Vagina (tissue), 2 donors: ENCODE results near the gene KCNF1. TPM values are rescaled to one million over a fixed set of nuclear protein-coding genes. Genes with fewer than 3 reads are reported as not detected.

ENCODE experiments used
- DNase-seq, 2 donors: peaks; one replicate each; pipeline ENCODE4 v3.0.0-alpha.2; 2017; ENCODE audit errors: extremely low spot score in 2 of 2
- H3K27ac ChIP-seq: fragments of 200-600 bp; sonication (generic); one replicate; pipeline ENCODE4 v1.5.1; 2019
- H3K27me3 ChIP-seq: fragments of 200-600 bp; sonication (generic); one replicate; pipeline ENCODE4 v1.5.1; 2019
- H3K36me3 ChIP-seq, 2 donors: fragments of 200-600 bp; sonication (generic); one replicate each; pipeline ENCODE4 v1.5.1; 2017 to 2019
- H3K4me1 ChIP-seq: fragments of 200-600 bp; sonication (generic); one replicate; pipeline ENCODE4 v1.5.1; 2019
- H3K4me3 ChIP-seq, 2 donors: fragments of 200-600 bp; sonication (generic); 1 replicate in 1 of 2; 2 replicates in 1 of 2; pipeline ENCODE4 v1.5.1; 2016 to 2019
- H3K9me3 ChIP-seq: fragments of 200-600 bp; sonication (generic); one replicate; pipeline ENCODE4 v1.5.1; 2019
- POLR2A ChIP-seq, 2 donors: fragments of 450-650 bp; IDR thresholded peaks; one replicate each; pipeline ENCODE4 v1.6.1; 2017; ENCODE audit warnings: antibody characterized with exemption in 2 of 2, mild to moderate bottlenecking in 2 of 2, moderate library complexity in 2 of 2
- POLR2AphosphoS5 ChIP-seq, 2 donors: sonication (generic); formaldehyde crosslinking; IDR thresholded peaks; one replicate each; pipeline ENCODE4 v1.9.0; 2017; ENCODE audit warnings: antibody characterized with exemption in 2 of 2, mild to moderate bottlenecking in 2 of 2, low read depth in 1 of 2; ENCODE audit not compliant: insufficient read depth in 1 of 2
- intact Hi-C: fragments of 100-400 bp; cut with DNase I; formaldehyde crosslinking; loops from one replicate; pipeline ENCODE4 v1.15.1; 2023
- total RNA-seq: library from RNA; depleted of rRNA; stranded (reverse); fragments of >200 nt; gene quantifications from one replicate; pipeline ENCODE4 v1.2.3, GENCODE V29; 2016
- TF ChIP-seq, protein P1 (sequence below), 3 experiments: fragments of 450-650 bp in 2 of 3; fragments of 200-600 bp in 1 of 3; sonication (generic) in 1 of 3; IDR thresholded peaks; one replicate each; pipeline ENCODE4 v1.5.1; 2017 to 2019; ENCODE audit warnings: antibody characterized with exemption in 3 of 3, mild to moderate bottlenecking in 2 of 3, moderate library complexity in 2 of 3

Gene KCNF1
- total RNA-seq, 1 donor from 2014 or later, result not detected

- Histone ChIP-seq H3K27ac (no peak overlapping the region), H3K9me3 (no peaks in the 10 kb centered on the region), H3K4me3 (no peak overlapping the region), H3K27me3 (no peaks in the 10 kb centered on the region), H3K36me3 (no peaks in the 10 kb centered on the region), H3K4me1 (no peaks in the 10 kb centered on the region)
- intact Hi-C loops, result no loop called here
- DNase-seq, result no peak
- TF ChIP-seq POLR2AphosphoS5 (IDR thresholded peaks at IDR 0.05; ENCODE audit: insufficient read depth in 1 of 2, low read depth in 1 of 2) (no peak), POLR2A (IDR thresholded peaks at IDR 0.05) (no peak)
- TF ChIP-seq, protein P1, sequence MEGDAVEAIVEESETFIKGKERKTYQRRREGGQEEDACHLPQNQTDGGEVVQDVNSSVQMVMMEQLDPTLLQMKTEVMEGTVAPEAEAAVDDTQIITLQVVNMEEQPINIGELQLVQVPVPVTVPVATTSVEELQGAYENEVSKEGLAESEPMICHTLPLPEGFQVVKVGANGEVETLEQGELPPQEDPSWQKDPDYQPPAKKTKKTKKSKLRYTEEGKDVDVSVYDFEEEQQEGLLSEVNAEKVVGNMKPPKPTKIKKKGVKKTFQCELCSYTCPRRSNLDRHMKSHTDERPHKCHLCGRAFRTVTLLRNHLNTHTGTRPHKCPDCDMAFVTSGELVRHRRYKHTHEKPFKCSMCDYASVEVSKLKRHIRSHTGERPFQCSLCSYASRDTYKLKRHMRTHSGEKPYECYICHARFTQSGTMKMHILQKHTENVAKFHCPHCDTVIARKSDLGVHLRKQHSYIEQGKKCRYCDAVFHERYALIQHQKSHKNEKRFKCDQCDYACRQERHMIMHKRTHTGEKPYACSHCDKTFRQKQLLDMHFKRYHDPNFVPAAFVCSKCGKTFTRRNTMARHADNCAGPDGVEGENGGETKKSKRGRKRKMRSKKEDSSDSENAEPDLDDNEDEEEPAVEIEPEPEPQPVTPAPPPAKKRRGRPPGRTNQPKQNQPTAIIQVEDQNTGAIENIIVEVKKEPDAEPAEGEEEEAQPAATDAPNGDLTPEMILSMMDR (IDR thresholded peaks at IDR 0.05), result no peak
These were observed 8.3 kb downstream of the KCNF1 start for GRCh38 chr2:10919771-10920621.

DNA sequence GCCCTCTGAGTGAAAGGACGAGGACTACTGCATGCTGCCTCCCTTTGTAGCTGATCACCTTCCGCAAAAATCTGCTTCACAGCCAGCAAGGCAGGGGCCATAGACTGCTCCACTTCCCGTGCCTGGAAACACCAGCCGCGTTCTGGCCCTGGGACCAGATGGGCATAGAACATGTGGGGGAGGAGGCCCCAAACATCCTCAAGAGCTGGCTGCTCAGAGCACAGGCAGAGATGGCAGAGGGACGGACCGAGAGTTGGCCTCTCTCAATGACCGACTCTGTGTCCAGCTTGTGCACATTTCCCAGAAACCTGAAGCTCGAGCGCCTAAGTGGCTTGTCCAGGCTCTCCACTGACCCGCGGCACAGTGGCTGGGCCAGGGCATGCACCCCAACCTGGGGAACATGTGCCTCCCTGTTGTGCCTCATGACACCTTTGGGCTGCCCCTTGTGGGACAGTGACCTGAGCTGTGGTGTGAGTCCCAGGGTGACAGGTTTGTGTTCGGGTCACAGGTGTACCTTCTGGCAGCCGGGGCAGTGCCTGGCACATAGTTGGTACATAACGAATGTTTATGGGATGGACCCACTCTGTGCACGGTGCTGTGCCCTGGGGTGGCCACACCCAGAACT, 9.1 kb downstream of the KCNF1 start:
- no peaks in the 10 kb centered on the region for H3K36me3 ChIP-seq
- no peaks in the 10 kb centered on the region for H3K27me3 ChIP-seq
- intact Hi-C loops, result no loop called here
- no peaks in the 10 kb centered on the region for H3K4me1 ChIP-seq
- H3K4me3 ChIP-seq, result no peak overlapping the region
- TF ChIP-seq, protein P1 (IDR thresholded peaks at IDR 0.05), result no peak
- no peak for TF ChIP-seq POLR2A (IDR thresholded peaks at IDR 0.05)
- TF ChIP-seq POLR2AphosphoS5 (IDR thresholded peaks at IDR 0.05; ENCODE audit: insufficient read depth in 1 of 2, low read depth in 1 of 2), result no peak
- H3K27ac ChIP-seq, result no peak overlapping the region
- no peaks in the 10 kb centered on the region for H3K9me3 ChIP-seq
- no peak for DNase-seq

- Histone ChIP-seq H3K4me3 (no peak overlapping the region), H3K27me3 (no peaks in the 10 kb centered on the region), H3K4me1 (no peaks in the 10 kb centered on the region), H3K27ac (no peak overlapping the region), H3K9me3 (no peaks in the 10 kb centered on the region), H3K36me3 (no peaks in the 10 kb centered on the region)
- intact Hi-C loops, result no loop called here
- DNase-seq, result no peak
- TF ChIP-seq POLR2AphosphoS5 (IDR thresholded peaks at IDR 0.05; ENCODE audit: insufficient read depth in 1 of 2, low read depth in 1 of 2) (no peak), POLR2A (IDR thresholded peaks at IDR 0.05) (no peak)
- TF ChIP-seq, protein P1 (IDR thresholded peaks at IDR 0.05), result no peak
These were observed 9.8 kb downstream of the KCNF1 start for GRCh38 chr2:10921525-10921924.

DNA sequence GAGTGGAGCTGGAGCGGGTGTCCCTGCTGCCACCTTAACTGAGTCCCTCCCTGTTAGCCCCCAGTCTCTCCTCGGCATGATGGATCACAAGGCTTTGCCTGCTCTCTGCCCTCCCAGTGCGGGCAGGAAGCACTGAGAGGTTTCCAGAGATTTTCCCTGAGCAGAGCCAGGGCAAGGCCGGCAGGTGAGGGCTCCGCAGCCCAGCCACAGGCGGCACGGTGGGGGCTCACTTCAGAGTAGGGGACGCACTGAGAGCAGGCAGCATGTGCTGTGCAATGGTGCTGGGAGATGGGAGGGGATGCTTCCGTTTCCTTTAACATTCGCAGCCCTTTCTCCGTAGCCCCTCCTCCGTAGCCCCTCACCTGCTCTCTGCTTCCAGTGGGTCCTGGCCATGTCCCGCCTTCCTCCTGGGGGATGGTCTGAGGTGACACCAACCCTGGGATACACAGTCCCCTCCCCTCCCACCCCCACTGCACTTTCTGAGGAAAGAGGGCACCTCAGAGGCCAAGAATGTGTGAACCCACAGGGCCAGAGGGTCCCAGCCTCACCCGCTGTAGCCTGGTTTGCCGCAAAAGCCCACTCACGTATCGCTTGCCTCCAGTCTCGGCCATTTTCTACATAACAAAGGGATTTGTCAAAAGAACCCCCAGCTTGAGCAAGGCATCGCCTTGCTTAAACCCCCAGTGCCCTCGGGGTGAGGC, 10.7 kb downstream of the KCNF1 start:
- intact Hi-C loops, result no loop called here
- TF ChIP-seq POLR2A (IDR thresholded peaks at IDR 0.05) (no peak), POLR2AphosphoS5 (IDR thresholded peaks at IDR 0.05; ENCODE audit: insufficient read depth in 1 of 2, low read depth in 1 of 2) (no peak)
- TF ChIP-seq, protein P1 (IDR thresholded peaks at IDR 0.05), result no peak
- Histone ChIP-seq H3K4me1 (no peaks in the 10 kb centered on the region), H3K4me3 (no peak overlapping the region), H3K27ac (no peak overlapping the region), H3K9me3 (no peaks in the 10 kb centered on the region), H3K36me3 (no peaks in the 10 kb centered on the region), H3K27me3 (no peaks in the 10 kb centered on the region)
- DNase-seq, result no peak
